Measurements from ENCODE around the gene ERVK3-1. TPM values are rescaled to one million over a fixed set of nuclear protein-coding genes. Genes with fewer than 3 reads are reported as not detected.
A peak's percentile ranks its signal among the peaks of the same experiment; 100 is the strongest.
"Not testable (repeated sequence)": the region's sequence is repeated elsewhere in the genome, so short reads cannot be mapped to it uniquely, and the experiment has no call there.

Gene ERVK3-1
- total RNA-seq, 2 donors from 2014 or later = 40.1 to 54.5 TPM

DNA sequence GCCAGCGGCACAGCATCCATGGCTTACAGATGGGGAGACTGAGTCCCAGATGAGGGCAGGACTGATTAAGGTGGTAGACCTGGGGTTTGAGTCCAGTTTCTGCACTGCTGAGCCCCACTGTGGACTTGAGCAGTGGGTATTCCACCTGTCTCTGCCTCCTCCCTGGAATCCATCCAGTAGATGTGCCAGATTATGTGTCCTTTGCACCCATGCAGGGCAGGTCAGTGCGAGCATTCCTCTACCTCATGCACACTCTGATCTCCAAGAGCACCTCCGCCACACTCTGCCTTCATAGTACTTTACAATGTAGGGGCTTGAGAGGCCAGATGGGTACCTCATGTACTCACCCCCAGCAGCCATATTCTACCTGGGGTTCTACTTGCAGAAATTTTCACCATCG is 31.6 kb downstream of the ERVK3-1 start:
- no peak overlapping the region for H3K27ac ChIP-seq
- no peak overlapping the region for H3K4me3 ChIP-seq
- intact Hi-C loops (cut with DNase I) = no loop called here
- WGBS = 95% methylated on average over 4 of the region's 4 CpGs
- TF ChIP-seq, protein P1, sequence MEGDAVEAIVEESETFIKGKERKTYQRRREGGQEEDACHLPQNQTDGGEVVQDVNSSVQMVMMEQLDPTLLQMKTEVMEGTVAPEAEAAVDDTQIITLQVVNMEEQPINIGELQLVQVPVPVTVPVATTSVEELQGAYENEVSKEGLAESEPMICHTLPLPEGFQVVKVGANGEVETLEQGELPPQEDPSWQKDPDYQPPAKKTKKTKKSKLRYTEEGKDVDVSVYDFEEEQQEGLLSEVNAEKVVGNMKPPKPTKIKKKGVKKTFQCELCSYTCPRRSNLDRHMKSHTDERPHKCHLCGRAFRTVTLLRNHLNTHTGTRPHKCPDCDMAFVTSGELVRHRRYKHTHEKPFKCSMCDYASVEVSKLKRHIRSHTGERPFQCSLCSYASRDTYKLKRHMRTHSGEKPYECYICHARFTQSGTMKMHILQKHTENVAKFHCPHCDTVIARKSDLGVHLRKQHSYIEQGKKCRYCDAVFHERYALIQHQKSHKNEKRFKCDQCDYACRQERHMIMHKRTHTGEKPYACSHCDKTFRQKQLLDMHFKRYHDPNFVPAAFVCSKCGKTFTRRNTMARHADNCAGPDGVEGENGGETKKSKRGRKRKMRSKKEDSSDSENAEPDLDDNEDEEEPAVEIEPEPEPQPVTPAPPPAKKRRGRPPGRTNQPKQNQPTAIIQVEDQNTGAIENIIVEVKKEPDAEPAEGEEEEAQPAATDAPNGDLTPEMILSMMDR (IDR thresholded peaks at IDR 0.05) = no peak
- TF ChIP-seq POLR2A (IDR thresholded peaks at IDR 0.05) (no peak), POLR2AphosphoS5 (IDR thresholded peaks at IDR 0.05) (no peak)
- H3K27me3 ChIP-seq (replicated peaks; ENCODE audit: insufficient read depth) = no peaks in the 10 kb centered on the region
- H3K9me3 ChIP-seq = no peaks in the 10 kb centered on the region
- H3K36me3 ChIP-seq = peaks cover 0 to 4% of the 10 kb centered on the region in 2 donors
- no peaks in the 10 kb centered on the region for H3K4me1 ChIP-seq (replicated peaks)
- DNase-seq (ENCODE audit: low spot score) = no peak

DNA sequence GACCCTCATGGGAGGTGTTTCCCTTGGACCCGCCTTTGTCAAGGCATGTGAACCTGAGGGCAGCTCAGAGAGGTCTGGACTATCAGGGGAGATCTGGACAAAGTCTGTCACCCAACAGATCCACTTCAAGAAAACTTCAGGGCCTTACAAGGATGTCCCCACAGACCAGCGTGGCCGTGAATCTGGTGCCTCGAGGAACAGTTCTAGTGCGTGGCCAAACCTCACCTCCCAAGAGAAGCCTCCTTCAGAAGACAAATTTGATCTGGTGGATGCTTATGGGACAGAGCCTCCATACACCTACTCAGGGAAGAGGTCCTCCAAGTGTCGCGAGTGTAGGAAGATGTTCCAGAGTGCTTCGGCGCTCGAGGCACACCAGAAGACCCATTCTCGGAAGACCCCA is 33.2 kb downstream of the ERVK3-1 start:
- no peak overlapping the region for H3K4me3 ChIP-seq
- H3K36me3 ChIP-seq = peaks cover 0 to 4% of the 10 kb centered on the region in 2 donors
- no peaks in the 10 kb centered on the region for H3K9me3 ChIP-seq
- H3K27ac ChIP-seq = no peak overlapping the region
- no peaks in the 10 kb centered on the region for H3K27me3 ChIP-seq (replicated peaks; ENCODE audit: insufficient read depth)
- DNase-seq (ENCODE audit: low spot score) = no peak
- H3K4me1 ChIP-seq (replicated peaks) = no peaks in the 10 kb centered on the region
- TF ChIP-seq POLR2AphosphoS5 (IDR thresholded peaks at IDR 0.05) (no peak), POLR2A (IDR thresholded peaks at IDR 0.05) (no peak)
- TF ChIP-seq, protein P1 (IDR thresholded peaks at IDR 0.05) = no peak
- intact Hi-C loops (cut with DNase I) = no loop called here
- 98% methylated on average over 11 of the region's 11 CpGs for WGBS

DNA sequence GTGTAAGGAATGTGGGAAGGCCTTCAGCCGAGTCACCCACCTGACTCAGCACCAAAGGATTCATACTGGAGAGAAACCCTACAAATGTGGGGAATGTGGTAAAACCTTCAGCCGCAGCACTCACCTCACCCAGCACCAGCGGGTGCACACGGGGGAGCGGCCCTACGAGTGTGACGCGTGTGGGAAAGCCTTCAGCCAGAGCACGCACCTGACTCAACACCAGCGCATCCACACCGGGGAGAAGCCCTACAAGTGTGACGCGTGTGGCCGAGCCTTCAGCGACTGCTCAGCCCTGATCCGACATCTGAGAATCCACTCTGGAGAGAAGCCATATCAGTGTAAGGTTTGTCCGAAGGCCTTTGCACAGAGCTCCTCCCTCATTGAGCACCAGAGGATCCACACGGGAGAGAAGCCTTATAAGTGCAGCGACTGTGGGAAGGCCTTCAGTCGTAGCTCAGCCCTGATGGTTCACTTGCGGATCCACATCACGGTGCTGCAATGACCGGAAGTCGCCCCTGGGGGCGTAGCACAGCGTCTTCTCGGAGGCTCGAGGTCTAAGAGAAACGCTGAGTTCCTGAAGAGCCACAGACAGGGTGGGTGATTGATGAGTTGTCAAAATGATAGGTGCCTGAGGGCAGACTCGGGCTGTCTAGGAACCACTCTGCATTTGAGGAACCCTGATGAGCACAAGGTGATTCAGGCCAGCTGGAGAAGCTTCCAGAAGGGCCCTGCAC is 33.8 kb downstream of the ERVK3-1 start:
- Histone ChIP-seq H3K4me1 (replicated peaks) (no peaks in the 10 kb centered on the region), H3K4me3 (no peak overlapping the region), H3K27me3 (replicated peaks; ENCODE audit: insufficient read depth) (no peaks in the 10 kb centered on the region), H3K36me3 (peaks cover 0 to 4% of the 10 kb centered on the region in 2 donors), H3K9me3 (no peaks in the 10 kb centered on the region), H3K27ac (no peak overlapping the region)
- no peak for DNase-seq (ENCODE audit: low spot score)
- intact Hi-C loops (cut with DNase I) = no loop called here
- TF ChIP-seq POLR2A (IDR thresholded peaks at IDR 0.05) (no peak), POLR2AphosphoS5 (IDR thresholded peaks at IDR 0.05) (no peak)
- 74% methylated on average over 30 of the region's 30 CpGs for WGBS

DNA sequence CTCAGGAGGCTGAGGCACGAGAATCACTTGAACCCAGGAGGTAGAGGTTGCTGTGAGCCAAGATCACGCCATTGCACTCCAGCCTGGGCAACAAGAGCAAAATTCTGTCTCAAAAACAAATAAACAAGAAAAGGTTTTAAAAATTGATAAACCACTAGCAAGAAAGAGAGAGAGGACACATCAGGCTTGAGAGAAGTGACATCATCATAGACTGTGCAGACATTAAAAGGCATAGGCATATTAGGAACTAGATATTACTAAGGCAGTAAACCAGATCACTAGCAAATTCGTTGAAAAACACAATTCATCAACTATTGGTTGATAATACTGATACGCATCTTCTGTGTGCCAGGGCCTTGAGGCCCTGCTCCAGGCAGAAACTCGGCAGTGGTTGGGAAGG is 40.4 kb downstream of the ERVK3-1 start:
- Histone ChIP-seq H3K9me3 (no peaks in the 10 kb centered on the region), H3K4me1 (replicated peaks) (no peaks in the 10 kb centered on the region), H3K36me3 (no peaks in the 10 kb centered on the region), H3K27me3 (replicated peaks; ENCODE audit: insufficient read depth) (peaks cover 3% of the 10 kb centered on the region), H3K4me3 (no peak overlapping the region), H3K27ac (no peak overlapping the region)
- DNase-seq (ENCODE audit: low spot score) = no peak
- intact Hi-C loops (cut with DNase I) = no loop called here
- TF ChIP-seq, protein P1 (IDR thresholded peaks at IDR 0.05) = no peak
- TF ChIP-seq POLR2AphosphoS5 (IDR thresholded peaks at IDR 0.05) (no peak), POLR2A (IDR thresholded peaks at IDR 0.05) (no peak)
- WGBS = 61% methylated on average over 5 of the region's 5 CpGs

DNA sequence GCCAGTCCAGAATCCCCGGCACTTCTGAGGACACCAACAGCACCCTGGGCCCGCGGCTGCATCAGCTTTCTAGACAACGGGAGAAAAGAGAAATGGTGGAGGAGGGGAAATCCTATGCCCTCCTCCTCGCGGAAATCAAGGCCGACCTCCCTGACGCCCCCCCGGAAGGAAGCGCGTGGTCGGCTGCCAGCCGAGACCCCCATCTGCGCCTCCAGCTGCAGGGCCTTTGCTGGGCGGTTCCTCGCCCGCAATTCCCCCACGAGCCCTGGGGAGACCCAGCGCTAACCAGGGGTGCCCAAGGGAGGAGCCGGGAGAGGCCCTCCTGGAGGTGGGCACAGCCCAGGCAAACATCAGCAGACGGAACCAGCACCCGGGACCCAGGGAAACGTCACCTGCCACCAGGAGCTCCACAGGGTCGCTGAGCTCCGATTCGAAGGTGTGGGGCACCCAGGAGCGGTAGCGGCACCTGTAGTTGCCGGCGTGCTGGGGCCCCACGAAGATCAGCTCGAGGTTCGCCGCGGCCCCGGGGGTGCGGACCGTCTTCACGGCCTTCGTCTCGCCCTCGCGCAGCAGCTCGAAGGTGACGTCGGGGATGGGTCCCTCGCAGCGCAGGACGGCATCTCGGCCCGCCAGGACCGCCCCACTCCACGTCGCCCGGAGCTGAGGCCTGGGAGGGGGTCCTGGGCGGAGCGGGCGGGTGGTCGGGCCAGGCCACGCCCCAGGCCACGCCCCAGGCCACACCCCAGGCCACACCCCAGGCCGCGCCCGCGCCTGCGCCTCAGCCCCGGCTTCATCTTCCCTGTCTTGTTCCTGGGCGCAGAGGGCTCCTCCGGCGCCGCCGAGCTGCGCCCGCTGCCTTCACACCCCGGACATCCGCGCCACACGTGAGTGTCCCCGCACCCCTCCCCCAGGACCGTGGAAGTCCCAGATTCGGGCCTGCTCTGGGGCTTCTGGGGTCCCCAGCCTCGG is 42.1 kb downstream of the ERVK3-1 start:
- H3K27me3 ChIP-seq (replicated peaks; ENCODE audit: insufficient read depth) = peaks cover 3% of the 10 kb centered on the region
- intact Hi-C loops (cut with DNase I) = no loop called here
- H3K9me3 ChIP-seq = no peaks in the 10 kb centered on the region
- TF ChIP-seq POLR2AphosphoS5 (IDR thresholded peaks at IDR 0.05) = peak; percentile 31
- TF ChIP-seq, protein P1 (IDR thresholded peaks at IDR 0.05) = no peak
- TF ChIP-seq POLR2A (IDR thresholded peaks at IDR 0.05) = no peak
- peak overlapping the region; percentile 44 for H3K4me3 ChIP-seq
- DNase-seq (ENCODE audit: low spot score) = peak; percentile 18
- peak overlapping the region; percentile 62 to 66 for H3K27ac ChIP-seq
- 3% methylated on average over 60 of the region's 82 CpGs for WGBS
- H3K36me3 ChIP-seq = no peaks in the 10 kb centered on the region
- no peaks in the 10 kb centered on the region for H3K4me1 ChIP-seq (replicated peaks)

DNA sequence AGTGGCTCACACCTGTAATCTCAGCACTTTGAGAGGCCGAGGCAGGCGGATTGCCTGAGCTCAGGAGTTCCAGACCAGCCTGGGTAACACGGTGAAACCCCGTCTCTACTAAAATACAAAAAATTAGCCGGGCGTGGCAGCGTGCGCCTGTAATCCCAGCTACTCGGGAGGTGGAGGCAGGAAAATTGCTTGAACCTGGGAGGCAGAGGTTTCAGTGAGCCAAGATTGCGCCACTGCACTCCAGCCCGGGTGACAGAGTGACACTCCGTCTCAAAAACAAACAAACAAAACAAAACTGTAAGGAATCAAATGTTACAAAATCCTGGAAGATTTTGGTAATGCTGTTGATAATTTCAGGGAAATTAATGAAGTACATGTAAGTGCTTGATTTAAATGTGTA is 42.9 kb downstream of the ERVK3-1 start:
- WGBS = 25% methylated on average over 12 of the region's 12 CpGs
- H3K36me3 ChIP-seq; H3K9me3 ChIP-seq; H3K27me3 ChIP-seq (replicated peaks; ENCODE audit: insufficient read depth); intact Hi-C loops (cut with DNase I); H3K4me1 ChIP-seq (replicated peaks); DNase-seq (ENCODE audit: low spot score); H3K27ac ChIP-seq: not testable (repeated sequence)
- H3K4me3 ChIP-seq = peak overlapping the region; percentile 44

All from prostate gland (tissue), 2 donors.